Caco-2 (cell line): ENCODE results near the gene ZSCAN5B. TPM values are rescaled to one million over a fixed set of nuclear protein-coding genes. Genes with fewer than 3 reads are reported as not detected.

Experiments used
- BruUV-seq: library from RNA; stranded (reverse); fragments of 400-500 nt; replicated peaks from 2 replicates; lab custom pipeline; 2021; lab: Mats Ljungman, UMichigan
- CTCF ChIA-PET: fragments of 300-600 bp; sonication (Branson Sonifier 250); formaldehyde crosslinking; loops from one replicate; lab custom pipeline; 2022; ENCODE audit warnings: antibody characterized with exemption; lab: Charles Lee
- POLR2A ChIA-PET: fragments of 300-600 bp; sonication (Branson Sonifier 250); formaldehyde crosslinking; loops from one replicate; lab custom pipeline; 2022; ENCODE audit warnings: antibody characterized with exemption; lab: Charles Lee
- DNase-seq, 2 experiments: peaks; one replicate each; pipeline versions ENCODE4 v3.0.0 to v3.0.0-alpha.2; 2020 to 2022
- H3K27me3 ChIP-seq: replicated peaks from 2 replicates; pipeline ENCODE4 v1.6.0; 2011; ENCODE audit warnings: low read length; ENCODE audit not compliant: control insufficient read depth, insufficient read depth
- H3K36me3 ChIP-seq: 2 replicates; pipeline ENCODE4 v1.5.1; 2011; ENCODE audit warnings: low read length; ENCODE audit not compliant: control insufficient read depth, insufficient read depth
- H3K4me1 ChIP-seq: fragments of 250-450 bp; sonication (Bioruptor Pico); 2 replicates; pipeline ENCODE4 v1.5.1; 2020; ENCODE audit warnings: mild to moderate bottlenecking
- H3K4me3 ChIP-seq: 2 replicates; pipeline ENCODE4 v1.5.1; 2011; ENCODE audit warnings: low read depth, mild to moderate bottlenecking, control low read depth, low read length
- H3K9me3 ChIP-seq: fragments of 250-450 bp; sonication (Bioruptor Pico); 2 replicates; pipeline ENCODE4 v1.5.1; 2020; ENCODE audit warnings: mild to moderate bottlenecking, moderate library complexity
- H3K27ac Mint-ChIP-seq: one replicate; pipeline ENCODE4 v1.8.0; 2022; ENCODE audit warnings: mixed read lengths; ENCODE audit not compliant: unreplicated experiment
- H3K27me3 Mint-ChIP-seq: one replicate; pipeline ENCODE4 v1.8.0; 2022; ENCODE audit warnings: mixed read lengths; ENCODE audit not compliant: insufficient read depth, unreplicated experiment
- H3K36me3 Mint-ChIP-seq: one replicate; pipeline ENCODE4 v1.8.0; 2022; ENCODE audit warnings: mild to moderate bottlenecking, mixed read lengths; ENCODE audit not compliant: insufficient read depth, unreplicated experiment
- H3K4me1 Mint-ChIP-seq: one replicate; pipeline ENCODE4 v1.8.0; 2022; ENCODE audit warnings: low read depth, mixed read lengths; ENCODE audit not compliant: unreplicated experiment
- H3K4me3 Mint-ChIP-seq: one replicate; pipeline ENCODE4 v1.8.0; 2022; ENCODE audit warnings: mild to moderate bottlenecking, moderate library complexity, mixed read lengths; ENCODE audit not compliant: unreplicated experiment
- H3K9me3 Mint-ChIP-seq: one replicate; pipeline ENCODE4 v1.8.0; 2022; ENCODE audit warnings: mixed read lengths; ENCODE audit not compliant: unreplicated experiment
- CTCF ChIP-seq, 2 experiments: fragments of 200-600 bp in 1 of 2; IDR thresholded peaks; 1 replicate in 1 of 2; 2 replicates in 1 of 2; pipeline versions ENCODE4 v1.5.1 to v1.8.0; 2011 to 2022; ENCODE audit warnings: antibody characterized with exemption in 1 of 2, control low read depth in 1 of 2, inconsistent platforms in 1 of 2, low read depth in 1 of 2, low read length in 1 of 2, mild to moderate bottlenecking in 1 of 2, moderate library complexity in 1 of 2; ENCODE audit not compliant: insufficient read depth in 1 of 2, severe bottlenecking in 1 of 2, unreplicated experiment in 1 of 2
- intact Hi-C: fragments of 100-400 bp; cut with micrococcal nuclease; formaldehyde crosslinking; loops from one replicate; pipeline ENCODE4 v1.10.0; 2022; ENCODE audit not compliant: unreplicated experiment
- total RNA-seq: library from RNA; stranded (reverse); gene quantifications from 2 replicates; pipeline ENCODE4 v1.2.3, GENCODE V29; 2022

ZSCAN5B gene
- total RNA-seq, 1 experiment from 2014 or later: not detected

DNA sequence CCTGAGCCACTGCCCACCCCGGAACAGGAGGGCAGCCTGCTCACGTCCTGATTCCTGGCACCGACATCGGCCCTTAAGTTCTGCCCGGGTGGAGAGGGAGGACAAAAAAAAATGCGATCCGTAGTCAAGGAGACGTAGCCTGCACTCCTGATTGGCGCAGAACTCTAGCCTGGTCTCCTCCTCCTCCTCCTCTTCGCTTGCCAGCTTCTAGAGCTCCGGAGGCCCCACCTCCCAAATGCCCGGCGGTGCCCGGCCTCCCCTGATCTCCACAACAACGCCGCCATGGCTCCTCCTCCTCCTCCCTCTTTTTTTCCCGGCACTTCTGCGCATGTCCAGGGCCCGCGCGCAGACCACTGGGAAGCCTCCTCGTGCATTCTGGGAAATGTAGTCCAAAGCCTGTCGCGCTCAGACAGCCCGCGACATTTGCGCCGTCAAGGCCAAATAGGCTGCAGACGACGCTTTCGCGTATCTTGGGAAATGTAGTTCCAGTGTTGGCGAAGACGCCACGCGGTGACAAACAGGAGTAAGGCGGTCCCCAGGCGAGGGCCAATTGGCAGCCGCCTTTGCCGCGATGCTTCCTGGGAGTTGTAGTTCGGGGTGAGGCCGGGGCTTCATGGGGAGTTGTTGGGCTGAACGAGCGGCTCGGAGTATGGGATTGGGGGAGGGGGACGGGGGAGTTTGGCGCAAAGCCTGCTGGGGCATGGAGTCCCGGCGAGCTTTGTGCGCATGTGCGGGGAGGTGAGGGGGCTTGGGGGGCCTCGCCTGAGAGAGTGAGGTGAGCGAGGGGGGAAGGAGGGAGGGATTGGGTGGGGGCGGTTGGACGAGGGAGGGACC, 56.8 kb downstream of the ZSCAN5B start, which contains the start of gene ZNF444:
ZNF444 (plus strand) TSS at position 705 of the 834 bp plus-strand sequence. CDS start 5,625 bp downstream, outside the sequence.
- Mint-ChIP-seq H3K4me1 (peaks cover 36% of the 10 kb centered on the region), H3K27me3 (no peaks in the 10 kb centered on the region), H3K9me3 (no peaks in the 10 kb centered on the region), H3K27ac (peak within 1 kb of the TSS; percentile 97), H3K36me3 (peaks cover 32% of the 10 kb centered on the region), H3K4me3 (peak within 1 kb of the TSS; percentile 87)
- peak; percentile 99 to 100 for DNase-seq
- Histone ChIP-seq H3K4me3 (peak within 1 kb of the TSS; percentile 70), H3K9me3 (no peaks in the 10 kb centered on the region), H3K36me3 (no peaks in the 10 kb centered on the region; the same call in 1 of the 2 replicates), H3K4me1 (peaks cover 21% of the 10 kb centered on the region), H3K27me3 (no peaks in the 10 kb centered on the region)
- intact Hi-C loops: loop anchor here (1.0 to 10.0 kb wide), 5 partner anchors 8 to 1678 kb away; partner anchors contain the start of genes LENG9, U2AF2, ZNF787 and ZSCAN5A
- no peak for TF ChIP-seq CTCF (IDR thresholded peaks at IDR 0.05; ENCODE audit: insufficient read depth in 1 of 2, low read depth in 1 of 2, low read length in 1 of 2, severe bottlenecking in 1 of 2, unreplicated experiment in 1 of 2)
- CTCF ChIA-PET: interaction anchor here (0.7 to 1.5 kb wide), 2 partner anchors 60 to 74 kb away, joined by 4 to 10 read pairs; no protein-coding TSS in a partner anchor
- POLR2A ChIA-PET: interaction anchor here (0.5 to 1.1 kb wide), 10 partner anchors 19 to 1139 kb away, joined by 3 to 13 read pairs (median 8); partner anchors contain the start of genes ZNF460 and ZSCAN5A
- BruUV-seq: no TSS peak

GRCh38 chr19:56139847-56140582, 57.6 kb downstream of the ZSCAN5B start:
- no peak for TF ChIP-seq CTCF (IDR thresholded peaks at IDR 0.05; ENCODE audit: insufficient read depth in 1 of 2, low read depth in 1 of 2, low read length in 1 of 2, severe bottlenecking in 1 of 2, unreplicated experiment in 1 of 2)
- no peak for DNase-seq
- Mint-ChIP-seq H3K4me1 (peaks cover 36% of the 10 kb centered on the region), H3K36me3 (peaks cover 31% of the 10 kb centered on the region), H3K27me3 (no peaks in the 10 kb centered on the region), H3K9me3 (no peaks in the 10 kb centered on the region), H3K4me3 (peak overlapping the region; percentile 87), H3K27ac (peak overlapping the region; percentile 97)
- TSS peak; percentile 66 for BruUV-seq
- Histone ChIP-seq H3K4me1 (peaks cover 21% of the 10 kb centered on the region), H3K36me3 (no peaks in the 10 kb centered on the region; the same call in 1 of the 2 replicates), H3K27me3 (no peaks in the 10 kb centered on the region), H3K9me3 (no peaks in the 10 kb centered on the region), H3K4me3 (peak overlapping the region; percentile 70)
- ChIA-PET CTCF (interaction anchor here (1.5 kb wide), 1 partner anchor 74 kb away, joined by 4 read pairs; no protein-coding TSS in a partner anchor), POLR2A (no interaction called here)
- intact Hi-C loops: loop anchor here (1.0 to 10.0 kb wide), 3 partner anchors 8 to 1678 kb away; partner anchors contain the start of genes LENG9 and U2AF2

Other genes with a start within 250 kb of the ZSCAN5B start
- gene NLRP8, start 250.0 kb downstream of the ZSCAN5B start, total RNA-seq: not detected in 2 replicates
- gene NLRP5, start 211.0 kb downstream of the ZSCAN5B start, total RNA-seq: not detected in 2 replicates
- 58.1 and 60.0 TPM in 2 replicates for gene ZNF787, start 76.5 kb downstream of the ZSCAN5B start, total RNA-seq
- 92.2 and 95.6 TPM in 2 replicates for gene ZNF444, start 56.5 kb downstream of the ZSCAN5B start, total RNA-seq
- not detected in 2 replicates for gene GALP, start 21.8 kb downstream of the ZSCAN5B start, total RNA-seq
- gene ZSCAN5C, start 4.5 kb upstream of the ZSCAN5B start, total RNA-seq: not detected in 2 replicates
- not detected in 2 replicates for gene EDDM13, start 75.0 kb upstream of the ZSCAN5B start, total RNA-seq
- gene ZSCAN5A, start 117.1 kb upstream of the ZSCAN5B start, total RNA-seq: 10.9 and 11.3 TPM in 2 replicates
- gene ZNF582, start 195.8 kb upstream of the ZSCAN5B start, total RNA-seq: not detected in 2 replicates
- gene ZNF583, start 206.5 kb upstream of the ZSCAN5B start, total RNA-seq: not detected in 2 replicates